OCI-M2 (cell line): ENCODE data around the gene PLA2G7.
A peak's percentile ranks its signal among the peaks of the same experiment; 100 is the strongest.
"Not testable (repeated sequence)": the region's sequence is repeated elsewhere in the genome, so short reads cannot be mapped to it uniquely, and the experiment has no call there.

Experiments used
- DNase-seq: peaks from one replicate; lab custom pipeline; 2025; ENCODE audit not compliant: unreplicated experiment; lab: John Stamatoyannopoulos, UW

Gene PLA2G7

GRCh38 chr6:46734867-46735719, at the start of gene PLA2G7:
Gene PLA2G7 (minus strand): TSS chr6:46735375. CDS start chr6:46722891, 12,484 bp downstream.
- no peak for DNase-seq

GRCh38 chr6:46784535-46784934, 49.4 kb upstream of the PLA2G7 start:
- no peak for DNase-seq

GRCh38 chr6:46781478-46782378, 46.6 kb upstream of the PLA2G7 start:
- peak; percentile 10 for DNase-seq

GRCh38 chr6:46777476-46778346, 42.5 kb upstream of the PLA2G7 start:
- no peak for DNase-seq

- no peak for DNase-seq
Measured at GRCh38 chr6:46776070-46776712, 41.0 kb upstream of the PLA2G7 start.

GRCh38 chr6:46774736-46775135, 39.6 kb upstream of the PLA2G7 start:
- not testable (repeated sequence) for DNase-seq

- no peak for DNase-seq
Measured at GRCh38 chr6:46773201-46773855, 38.2 kb upstream of the PLA2G7 start.

- DNase-seq, result no peak
Measured at GRCh38 chr6:46772762-46773161, 37.6 kb upstream of the PLA2G7 start.

GRCh38 chr6:46772016-46772415, 36.8 kb upstream of the PLA2G7 start:
- no peak for DNase-seq

GRCh38 chr6:46764961-46765360, 29.8 kb upstream of the PLA2G7 start:
- no peak for DNase-seq

- not testable (repeated sequence) for DNase-seq
Measured at GRCh38 chr6:46764280-46764679, 29.1 kb upstream of the PLA2G7 start.

GRCh38 chr6:46763466-46763865, 28.3 kb upstream of the PLA2G7 start:
- no peak for DNase-seq

- DNase-seq, result no peak
Measured at GRCh38 chr6:46760925-46761324, 25.8 kb upstream of the PLA2G7 start.

GRCh38 chr6:46758960-46759753, 24.0 kb upstream of the PLA2G7 start:
- no peak for DNase-seq

- DNase-seq, result no peak
Measured at GRCh38 chr6:46757214-46757596, 22.0 kb upstream of the PLA2G7 start.

GRCh38 chr6:46756469-46757213, 21.5 kb upstream of the PLA2G7 start:
- DNase-seq, result no peak

GRCh38 chr6:46755865-46756264, 20.7 kb upstream of the PLA2G7 start:
- no peak for DNase-seq

GRCh38 chr6:46751658-46752057, 16.5 kb upstream of the PLA2G7 start:
- no peak for DNase-seq
